Activated naive CD4-positive, alpha-beta T cell treated with anti-CD3 and anti-CD28 coated beads for 36 hours (primary cell): ENCODE results near the gene DIS3. TPM values are rescaled to one million over a fixed set of nuclear protein-coding genes. Genes with fewer than 3 reads are reported as not detected.
"Not testable (repeated sequence)": the region's sequence is repeated elsewhere in the genome, so short reads cannot be mapped to it uniquely, and the experiment has no call there.

Experiments
- CTCF ChIA-PET: fragments of 350-600 bp; sonication (Branson Sonifier 250); formaldehyde crosslinking; loops from one replicate; lab custom pipeline; 2021; ENCODE audit warnings: antibody characterized with exemption; lab: Charles Lee
- DNase-seq: peaks from one replicate; pipeline ENCODE4 v3.0.0-alpha.2; 2020
- H3K27ac Mint-ChIP-seq: one replicate; pipeline ENCODE4 v1.8.0; 2021; ENCODE audit warnings: mild to moderate bottlenecking, mixed read lengths
- H3K27me3 Mint-ChIP-seq: one replicate; pipeline ENCODE4 v1.8.0; 2021; ENCODE audit warnings: low read depth, mixed read lengths
- H3K36me3 Mint-ChIP-seq: one replicate; pipeline ENCODE4 v1.8.0; 2021; ENCODE audit warnings: low read depth, mixed read lengths
- H3K4me1 Mint-ChIP-seq: one replicate; pipeline ENCODE4 v1.8.0; 2021; ENCODE audit warnings: low read depth, mixed read lengths
- H3K4me3 Mint-ChIP-seq: one replicate; pipeline ENCODE4 v1.8.0; 2021; ENCODE audit warnings: mild to moderate bottlenecking, moderate library complexity, mixed read lengths
- H3K9me3 Mint-ChIP-seq: one replicate; pipeline ENCODE4 v1.8.0; 2021; ENCODE audit warnings: mixed read lengths
- intact Hi-C: fragments of 100-400 bp; cut with micrococcal nuclease; formaldehyde crosslinking; loops from one replicate; pipeline ENCODE4 v1.15.1; 2023
- total RNA-seq, 2 experiments: library from RNA; stranded (reverse); gene quantifications; one replicate each; pipeline ENCODE4 v1.2.3, GENCODE V29; 2021

Gene DIS3
- total RNA-seq, 2 experiments from 2014 or later = 47.7 to 48.9 TPM

GRCh38 chr13:72727417-72728289 is 54.0 kb downstream of the DIS3 start, which contains the start of the genes BORA and MZT1:
BORA (plus strand) TSS chr13:72727923; CDS start chr13:72728941, 1,018 bp downstream.
MZT1 (minus strand) TSS chr13:72727629; CDS start chr13:72727602, 27 bp downstream.
- H3K36me3 Mint-ChIP-seq = peaks cover 33% of the 10 kb centered on the region
- CTCF ChIA-PET = no interaction called here
- peaks cover 41% of the 10 kb centered on the region for H3K4me1 Mint-ChIP-seq
- DNase-seq = peak; percentile 97
- peak within 1 kb of the TSS; percentile 90 for H3K4me3 Mint-ChIP-seq
- H3K27me3 Mint-ChIP-seq = no peaks in the 10 kb centered on the region
- H3K27ac Mint-ChIP-seq = peak within 1 kb of the TSS; percentile 81
- H3K9me3 Mint-ChIP-seq = no peaks in the 10 kb centered on the region
- intact Hi-C loops = loop anchor here (1.0 to 5.0 kb wide), 6 partner anchors 54 to 1437 kb away; partner anchors contain the start of genes DIS3 and KLF12

GRCh38 chr13:72726726-72727416 is 54.8 kb downstream of the DIS3 start:
- no peaks in the 10 kb centered on the region for H3K9me3 Mint-ChIP-seq
- intact Hi-C loops = loop anchor here (1.0 to 5.0 kb wide), 6 partner anchors 54 to 1436 kb away; partner anchors contain the start of genes DIS3 and KLF12
- no peaks in the 10 kb centered on the region for H3K27me3 Mint-ChIP-seq
- CTCF ChIA-PET = no interaction called here
- peak overlapping the region; percentile 90 for H3K4me3 Mint-ChIP-seq
- peak overlapping the region; percentile 81 for H3K27ac Mint-ChIP-seq
- DNase-seq = peak; percentile 58
- peaks cover 43% of the 10 kb centered on the region for H3K4me1 Mint-ChIP-seq
- H3K36me3 Mint-ChIP-seq = peaks cover 34% of the 10 kb centered on the region

- peaks cover 39% of the 10 kb centered on the region for H3K4me1 Mint-ChIP-seq
These were observed 55.5 kb downstream of the DIS3 start for GRCh38 chr13:72726185-72726584.

GRCh38 chr13:72716776-72717175 is 64.9 kb downstream of the DIS3 start:
- peaks cover 21% of the 10 kb centered on the region for H3K9me3 Mint-ChIP-seq
- H3K4me3 Mint-ChIP-seq = no peak overlapping the region
- DNase-seq = no peak
- CTCF ChIA-PET = no interaction called here
- peaks cover 88% of the 10 kb centered on the region for H3K36me3 Mint-ChIP-seq
- H3K27ac Mint-ChIP-seq = no peak overlapping the region
- H3K27me3 Mint-ChIP-seq = no peaks in the 10 kb centered on the region
- peaks cover 11% of the 10 kb centered on the region for H3K4me1 Mint-ChIP-seq
- intact Hi-C loops = no loop called here

More at GRCh38 chr13:72726185-72726584, 55.5 kb downstream of the DIS3 start:
- H3K27ac Mint-ChIP-seq, DNase-seq, CTCF ChIA-PET, H3K9me3 Mint-ChIP-seq, H3K27me3 Mint-ChIP-seq: not testable (repeated sequence)
- intact Hi-C loops = loop anchor here (2.0 to 5.0 kb wide), 3 partner anchors 983 to 1435 kb away; partner anchors contain the start of gene KLF12
- Mint-ChIP-seq H3K36me3 (peaks cover 35% of the 10 kb centered on the region), H3K4me3 (peak overlapping the region; percentile 90)

Other genes with a start within 250 kb of the DIS3 start
- 10 to 100 TPM; 32.4 to 32.9 TPM for gene MZT1, start 54.3 kb downstream of the DIS3 start, total RNA-seq
- gene BORA, start 54.0 kb downstream of the DIS3 start, total RNA-seq = 10 to 100 TPM; 17.3 to 19.5 TPM
- gene PIBF1, start 233 bp upstream of the DIS3 start, total RNA-seq = 10 to 100 TPM; 19.5 to 23.5 TPM